AG09309 (cell line): ENCODE measurements around the gene NME9.
A peak's percentile ranks its signal among the peaks of the same experiment; 100 is the strongest.

ENCODE experiments used
- DNase-seq: peaks from one replicate; pipeline ENCODE4 v3.0.0-alpha.2; 2010; ENCODE audit warnings: low read depth
- H3K4me3 ChIP-seq: 2 replicates; pipeline ENCODE4 v1.5.1; 2011; ENCODE audit warnings: mild to moderate bottlenecking, low read depth, low read length, moderate library complexity; ENCODE audit not compliant: control insufficient read depth
- CTCF ChIP-seq: IDR thresholded peaks from 2 replicates; pipeline ENCODE4 v1.5.1; 2011; ENCODE audit warnings: mild to moderate bottlenecking, low read depth, low read length, inconsistent platforms; ENCODE audit not compliant: insufficient read depth, control insufficient read depth; ENCODE audit errors: missing control alignments

The NME9 gene

GRCh38 chr3:138271189-138271794 lies 58.4 kb downstream of the NME9 start:
- H3K4me3 ChIP-seq: no peak overlapping the region
- TF ChIP-seq CTCF: no peak
- DNase-seq: no peak

GRCh38 chr3:138270245-138270644 lies 59.4 kb downstream of the NME9 start:
- TF ChIP-seq CTCF: no peak
- no peak overlapping the region for H3K4me3 ChIP-seq
- DNase-seq: no peak

DNA sequence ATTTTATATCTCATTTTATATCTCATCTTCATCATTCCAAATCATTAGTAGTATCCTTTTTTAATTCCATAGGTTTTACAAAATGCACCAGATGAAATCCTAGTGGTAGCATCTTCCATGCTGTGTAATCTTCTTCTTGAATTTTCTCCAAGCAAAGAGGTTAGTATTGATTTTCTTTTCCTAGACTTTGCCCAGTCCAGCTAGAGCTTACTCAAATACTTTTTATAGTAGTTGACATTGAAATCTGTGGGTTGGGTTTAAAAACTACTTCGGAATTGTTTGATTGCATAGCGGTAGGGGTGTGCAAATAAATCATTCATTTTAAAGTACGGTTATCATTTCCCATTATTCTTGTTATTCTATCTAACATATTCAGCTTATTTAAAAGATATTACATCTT lies 62.6 kb downstream of the NME9 start:
- H3K4me3 ChIP-seq: no peak overlapping the region
- TF ChIP-seq CTCF: no peak
- no peak for DNase-seq

DNA sequence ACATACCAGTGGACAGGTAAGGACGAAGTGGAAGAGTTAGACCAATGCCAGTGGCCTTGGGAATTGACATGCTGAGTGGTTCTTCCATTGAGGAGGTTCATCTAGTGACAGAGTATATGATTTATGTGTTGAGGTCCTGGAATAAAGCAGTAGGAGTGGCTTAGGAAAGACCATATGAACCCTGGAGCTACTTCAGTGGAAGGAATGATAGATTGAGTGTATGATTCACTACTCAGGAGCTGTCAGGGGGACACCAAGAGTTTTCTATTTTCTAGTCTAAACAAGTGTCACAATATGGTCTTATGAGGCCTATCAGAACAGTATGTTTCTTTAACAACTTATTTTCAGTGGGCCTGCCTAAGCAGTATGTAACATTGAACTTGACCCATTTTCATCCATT lies 63.9 kb downstream of the NME9 start:
- DNase-seq: no peak
- no peak for TF ChIP-seq CTCF
- no peak overlapping the region for H3K4me3 ChIP-seq

DNA sequence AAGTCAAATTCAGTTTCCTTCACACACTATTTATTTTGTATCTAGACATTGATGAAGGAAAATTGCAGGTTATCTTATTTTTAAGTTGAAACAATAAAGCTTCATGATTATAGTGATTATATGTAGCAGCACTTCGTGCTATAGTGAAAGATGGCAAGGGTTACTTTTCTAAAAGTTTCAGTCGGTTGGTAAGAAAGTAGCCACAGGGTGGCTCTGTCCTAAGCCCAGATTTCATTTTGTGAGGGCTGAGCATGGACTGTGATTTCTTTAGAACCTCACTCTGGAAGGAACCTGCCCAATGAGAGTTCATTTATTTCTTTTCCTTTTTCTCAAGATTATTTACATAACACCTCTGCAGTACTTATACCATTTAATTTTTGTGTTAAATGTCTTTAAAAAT lies 66.5 kb downstream of the NME9 start:
- peak; percentile 6 for TF ChIP-seq CTCF
- H3K4me3 ChIP-seq: no peak overlapping the region
- DNase-seq: no peak

GRCh38 chr3:138260611-138261010 lies 69.0 kb downstream of the NME9 start:
- DNase-seq: no peak
- H3K4me3 ChIP-seq: no peak overlapping the region
- TF ChIP-seq CTCF: no peak

GRCh38 chr3:138259126-138259525 lies 70.5 kb downstream of the NME9 start:
- DNase-seq: no peak
- no peak for TF ChIP-seq CTCF
- no peak overlapping the region for H3K4me3 ChIP-seq
